Measurements from ENCODE around the gene SLC44A5.

Gene SLC44A5

DNA sequence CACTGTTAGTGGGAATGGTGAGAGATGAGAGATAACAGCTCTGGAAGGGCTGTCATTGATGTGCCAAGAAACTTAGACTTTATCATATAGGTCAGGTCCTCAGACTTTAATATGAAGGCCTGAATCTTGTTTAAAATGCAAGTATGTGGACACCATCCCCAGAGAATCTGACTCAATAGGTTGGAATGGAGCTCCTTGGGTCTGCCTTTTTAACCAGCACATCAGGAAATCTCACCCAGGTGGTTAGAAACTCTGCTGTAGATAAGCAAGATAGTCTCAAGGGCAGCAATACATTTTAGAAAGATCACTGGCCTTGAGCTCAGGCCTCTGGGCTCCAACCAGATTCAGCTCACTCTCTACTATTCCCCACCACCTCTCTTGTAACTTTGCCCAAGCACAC lies 180.4 kb downstream of the SLC44A5 start:
- Histone ChIP-seq H3K27ac (ENCODE audit: low read length) (no peak overlapping the region), H3K4me1 (ENCODE audit: insufficient read depth, low read length) (no peaks in the 10 kb centered on the region), H3K4me3 (ENCODE audit: low read depth in 1 of 2, low read length in 2 of 2) (no peak overlapping the region), H3K79me2 (ENCODE audit: insufficient read depth, low read length) (no peaks in the 10 kb centered on the region), H3K36me3 (ENCODE audit: insufficient read depth, low read length) (no peaks in the 10 kb centered on the region), H3K9me3 (ENCODE audit: insufficient read depth, low read length, severe bottlenecking) (no peaks in the 10 kb centered on the region), H3K27me3 (ENCODE audit: insufficient read depth, low read length, poor library complexity) (no peaks in the 10 kb centered on the region), H4K20me1 (ENCODE audit: insufficient read depth, low read length) (no peaks in the 10 kb centered on the region), H3K9ac (ENCODE audit: low read depth, low read length) (no peak overlapping the region), H2AFZ (ENCODE audit: low read depth, low read length) (no peak overlapping the region), H3K4me2 (ENCODE audit: insufficient read depth, low read length) (no peak overlapping the region)
- DNase-seq: no peak
- ATAC-seq (ENCODE audit: insufficient read depth, low read depth): no peak
- TF ChIP-seq CTCF (IDR thresholded peaks at IDR 0.05; ENCODE audit: borderline replicate concordance, extremely low read depth, low read length, poor library complexity, severe bottlenecking): no peak

DNA sequence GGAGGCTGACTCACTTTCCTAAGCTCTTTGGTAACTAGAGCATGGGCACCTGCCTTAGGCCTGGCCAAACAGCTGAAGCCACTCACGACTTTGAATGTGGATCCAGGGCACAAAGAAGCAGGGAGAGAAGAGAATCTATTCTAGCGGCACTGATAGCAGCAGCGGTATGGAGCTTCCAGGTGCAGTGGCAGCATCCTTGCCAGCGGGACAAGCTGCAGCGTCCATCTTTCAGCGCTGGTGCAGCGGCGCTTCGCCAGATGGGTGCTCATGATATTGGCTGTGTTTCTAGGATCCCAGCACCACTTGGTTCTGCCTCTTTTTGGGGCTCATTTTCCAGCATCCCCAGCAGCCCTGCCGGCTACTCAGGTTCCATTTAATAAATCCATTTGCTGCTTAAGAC lies 184.2 kb downstream of the SLC44A5 start:
- Histone ChIP-seq H3K27ac (ENCODE audit: low read length) (no peak overlapping the region), H3K27me3 (ENCODE audit: insufficient read depth, low read length, poor library complexity) (no peaks in the 10 kb centered on the region), H3K79me2 (ENCODE audit: insufficient read depth, low read length) (no peaks in the 10 kb centered on the region), H3K4me1 (ENCODE audit: insufficient read depth, low read length) (no peaks in the 10 kb centered on the region), H4K20me1 (ENCODE audit: insufficient read depth, low read length) (no peaks in the 10 kb centered on the region), H3K9me3 (ENCODE audit: insufficient read depth, low read length, severe bottlenecking) (peaks cover 3% of the 10 kb centered on the region), H3K4me3 (ENCODE audit: low read depth in 1 of 2, low read length in 2 of 2) (no peak overlapping the region), H2AFZ (ENCODE audit: low read depth, low read length) (no peak overlapping the region), H3K4me2 (ENCODE audit: insufficient read depth, low read length) (no peak overlapping the region), H3K36me3 (ENCODE audit: insufficient read depth, low read length) (no peaks in the 10 kb centered on the region), H3K9ac (ENCODE audit: low read depth, low read length) (no peak overlapping the region)
- ATAC-seq (ENCODE audit: insufficient read depth, low read depth): no peak
- DNase-seq: no peak
- no peak for TF ChIP-seq EZH2 (IDR thresholded peaks at IDR 0.05; ENCODE audit: borderline replicate concordance, low read depth, low read length, severe bottlenecking)
- TF ChIP-seq CTCF (IDR thresholded peaks at IDR 0.05; ENCODE audit: borderline replicate concordance, extremely low read depth, low read length, poor library complexity, severe bottlenecking): no peak

DNA sequence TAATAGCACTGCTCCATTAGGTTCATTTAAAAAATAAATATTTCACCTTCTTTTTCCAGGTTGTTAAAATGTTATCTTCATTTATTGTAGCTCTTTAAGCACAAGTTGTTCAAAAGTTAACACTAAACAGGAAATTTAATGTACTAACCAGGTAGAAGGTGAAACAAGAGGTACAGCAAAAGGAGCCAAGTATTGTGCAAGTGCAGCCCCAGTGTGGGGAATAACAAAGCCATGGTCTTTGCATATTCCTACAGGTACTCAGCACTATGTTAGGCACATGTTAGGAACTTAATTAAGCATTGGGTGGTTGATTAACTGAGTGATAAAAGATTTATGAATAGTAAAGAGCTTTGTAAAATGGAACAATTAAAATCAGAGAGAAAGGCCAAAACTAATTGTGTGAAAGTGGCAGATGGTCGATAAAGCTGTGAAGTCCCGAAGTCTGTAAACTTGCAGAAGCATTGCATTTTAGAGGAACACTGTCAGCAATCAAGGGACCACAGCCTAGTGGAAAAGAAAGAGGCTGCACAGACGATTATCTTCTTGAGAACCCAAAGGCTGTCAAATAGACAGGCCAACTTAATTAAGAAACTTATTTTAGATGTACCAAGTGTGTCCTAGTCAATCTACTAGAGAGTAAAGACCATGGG lies 185.8 kb downstream of the SLC44A5 start:
- no peak for DNase-seq
- no peak overlapping the region for H3K27ac ChIP-seq (ENCODE audit: low read length)
- peaks cover 3% of the 10 kb centered on the region for H3K9me3 ChIP-seq (ENCODE audit: insufficient read depth, low read length, severe bottlenecking)
- H3K4me3 ChIP-seq (ENCODE audit: low read depth in 1 of 2, low read length in 2 of 2): no peak overlapping the region
- no peak for ATAC-seq (ENCODE audit: insufficient read depth, low read depth)
- H3K79me2 ChIP-seq (ENCODE audit: insufficient read depth, low read length): no peaks in the 10 kb centered on the region
- no peaks in the 10 kb centered on the region for H3K36me3 ChIP-seq (ENCODE audit: insufficient read depth, low read length)
- H3K9ac ChIP-seq (ENCODE audit: low read depth, low read length): no peak overlapping the region
- no peaks in the 10 kb centered on the region for H4K20me1 ChIP-seq (ENCODE audit: insufficient read depth, low read length)
- H3K27me3 ChIP-seq (ENCODE audit: insufficient read depth, low read length, poor library complexity): no peaks in the 10 kb centered on the region
- no peak overlapping the region for H2AFZ ChIP-seq (ENCODE audit: low read depth, low read length)
- H3K4me2 ChIP-seq (ENCODE audit: insufficient read depth, low read length): no peak overlapping the region
- TF ChIP-seq EZH2 (IDR thresholded peaks at IDR 0.05; ENCODE audit: borderline replicate concordance, low read depth, low read length, severe bottlenecking): no peak
- TF ChIP-seq CTCF (IDR thresholded peaks at IDR 0.05; ENCODE audit: borderline replicate concordance, extremely low read depth, low read length, poor library complexity, severe bottlenecking): no peak
- H3K4me1 ChIP-seq (ENCODE audit: insufficient read depth, low read length): no peaks in the 10 kb centered on the region

GRCh38 chr1:75423616-75424015 lies 187.3 kb downstream of the SLC44A5 start:
- H3K9ac ChIP-seq (ENCODE audit: low read depth, low read length): no peak overlapping the region
- ATAC-seq (ENCODE audit: insufficient read depth, low read depth): no peak
- no peak for DNase-seq
- no peaks in the 10 kb centered on the region for H3K4me1 ChIP-seq (ENCODE audit: insufficient read depth, low read length)
- H2AFZ ChIP-seq (ENCODE audit: low read depth, low read length): no peak overlapping the region
- no peaks in the 10 kb centered on the region for H4K20me1 ChIP-seq (ENCODE audit: insufficient read depth, low read length)
- H3K27me3 ChIP-seq (ENCODE audit: insufficient read depth, low read length, poor library complexity): no peaks in the 10 kb centered on the region
- no peaks in the 10 kb centered on the region for H3K36me3 ChIP-seq (ENCODE audit: insufficient read depth, low read length)
- no peaks in the 10 kb centered on the region for H3K79me2 ChIP-seq (ENCODE audit: insufficient read depth, low read length)
- H3K9me3 ChIP-seq (ENCODE audit: insufficient read depth, low read length, severe bottlenecking): peaks cover 3% of the 10 kb centered on the region
- no peak overlapping the region for H3K27ac ChIP-seq (ENCODE audit: low read length)
- no peak overlapping the region for H3K4me3 ChIP-seq (ENCODE audit: low read depth in 1 of 2, low read length in 2 of 2)
- no peak for TF ChIP-seq CTCF (IDR thresholded peaks at IDR 0.05; ENCODE audit: borderline replicate concordance, extremely low read depth, low read length, poor library complexity, severe bottlenecking)
- TF ChIP-seq EZH2 (IDR thresholded peaks at IDR 0.05; ENCODE audit: borderline replicate concordance, low read depth, low read length, severe bottlenecking): no peak
- H3K4me2 ChIP-seq (ENCODE audit: insufficient read depth, low read length): no peak overlapping the region
